ENCODE measurements around the gene OBP2A. TPM values are rescaled to one million over a fixed set of nuclear protein-coding genes. Genes with fewer than 3 reads are reported as not detected.
"Not testable (repeated sequence)": the region's sequence is repeated elsewhere in the genome, so short reads cannot be mapped to it uniquely, and the experiment has no call there.

OBP2A gene
- not detected for total RNA-seq

- POLR2A ChIA-PET, CTCF ChIA-PET: not testable (repeated sequence)
Observed at GRCh38 chr9:135545646-135546176, at the start of gene OBP2A. Gene OBP2A (plus strand): TSS chr9:135546126. CDS start chr9:135546181, 55 bp downstream.

- CTCF ChIA-PET = interaction anchor here (1.2 to 1.3 kb wide), 2 partner anchors 16 to 30 kb away, joined by 4 to 5 read pairs; no protein-coding TSS in a partner anchor
- POLR2A ChIA-PET = no interaction called here
Observed at GRCh38 chr9:135498381-135499126, 47.4 kb upstream of the OBP2A start.

GRCh38 chr9:135499326-135500070 is 46.4 kb upstream of the OBP2A start:
- ChIA-PET CTCF (interaction anchor here (0.9 to 1.3 kb wide), 4 partner anchors 17 to 31 kb away, joined by 3 to 5 read pairs (median 4); no protein-coding TSS in a partner anchor), POLR2A (no interaction called here)

GRCh38 chr9:135500071-135500524 is 45.8 kb upstream of the OBP2A start:
- ChIA-PET POLR2A (interaction anchor here (0.5 to 0.6 kb wide), 2 partner anchors 20 to 418 kb away, joined by 3 read pairs; no protein-coding TSS in a partner anchor), CTCF (interaction anchor here (0.9 to 1.2 kb wide), 3 partner anchors 18 to 31 kb away, joined by 3 to 4 read pairs (median 4); no protein-coding TSS in a partner anchor)

- CTCF ChIA-PET = interaction anchor here (0.9 kb wide), 1 partner anchor 19 kb away, joined by 3 read pairs; no protein-coding TSS in a partner anchor
- POLR2A ChIA-PET = interaction anchor here (0.5 to 0.6 kb wide), 2 partner anchors 20 to 417 kb away, joined by 3 read pairs; no protein-coding TSS in a partner anchor
Observed at GRCh38 chr9:135500525-135501260, 45.2 kb upstream of the OBP2A start, which contains the start of gene MRPS2. Gene MRPS2 (plus strand): TSS chr9:135500682. CDS start chr9:135500711, 29 bp downstream.

GRCh38 chr9:135501261-135502167 is 44.4 kb upstream of the OBP2A start:
- CTCF ChIA-PET = no interaction called here
- POLR2A ChIA-PET = no interaction called here

- ChIA-PET POLR2A (no interaction called here), CTCF (no interaction called here)
Observed at GRCh38 chr9:135502168-135502872, 43.6 kb upstream of the OBP2A start.

- ChIA-PET POLR2A (no interaction called here), CTCF (interaction anchor here (0.5 to 0.6 kb wide), 2 partner anchors 15 to 53 kb away, joined by 3 read pairs; no protein-coding TSS in a partner anchor)
Observed at GRCh38 chr9:135502873-135503321, 43.0 kb upstream of the OBP2A start.

GRCh38 chr9:135503371-135504261 is 42.3 kb upstream of the OBP2A start:
- POLR2A ChIA-PET = no interaction called here
- CTCF ChIA-PET = interaction anchor here (0.5 to 0.6 kb wide), 2 partner anchors 15 to 53 kb away, joined by 3 read pairs; no protein-coding TSS in a partner anchor

- ChIA-PET CTCF (interaction anchor here (0.7 to 1.1 kb wide), 2 partner anchors 22 to 66 kb away, joined by 3 read pairs; no protein-coding TSS in a partner anchor), POLR2A (no interaction called here)
Observed at GRCh38 chr9:135504262-135505243, 41.4 kb upstream of the OBP2A start.

- ChIA-PET POLR2A (interaction anchor here (0.6 kb wide), 1 partner anchor 38 kb away, joined by 5 read pairs; no protein-coding TSS in a partner anchor), CTCF (interaction anchor here (0.7 to 1.1 kb wide), 2 partner anchors 23 to 67 kb away, joined by 3 read pairs; no protein-coding TSS in a partner anchor)
Observed at GRCh38 chr9:135505406-135506187, 40.3 kb upstream of the OBP2A start.

GRCh38 chr9:135506327-135507103 is 39.4 kb upstream of the OBP2A start:
- ChIA-PET POLR2A (no interaction called here), CTCF (no interaction called here)

GRCh38 chr9:135507104-135508035 is 38.6 kb upstream of the OBP2A start:
- POLR2A ChIA-PET = no interaction called here
- CTCF ChIA-PET = no interaction called here

Measured in activated CD8-positive, alpha-beta memory T cell treated with anti-CD3 and anti-CD28 coated beads for 36 hours (primary cell).